Progenitor cell of endocrine pancreas (in vitro differentiated cells): ENCODE data around the gene ZRANB1. TPM values are rescaled to one million over a fixed set of nuclear protein-coding genes. Genes with fewer than 3 reads are reported as not detected.

Experiments
- DNase-seq: peaks from one replicate; pipeline ENCODE4 v3.0.0; 2021; ENCODE audit warnings: low spot score; ENCODE audit not compliant: unreplicated experiment
- H3K27ac Mint-ChIP-seq: 2 replicates; pipeline ENCODE4 v1.8.0; 2021; ENCODE audit warnings: mild to moderate bottlenecking, moderate library complexity, mixed read lengths
- H3K27me3 Mint-ChIP-seq: 2 replicates; pipeline ENCODE4 v1.8.0; 2021; ENCODE audit warnings: mixed read lengths
- H3K36me3 Mint-ChIP-seq: 2 replicates; pipeline ENCODE4 v1.8.0; 2022; ENCODE audit warnings: mixed read lengths; ENCODE audit not compliant: insufficient read depth
- H3K4me1 Mint-ChIP-seq: 2 replicates; pipeline ENCODE4 v1.8.0; 2021; ENCODE audit warnings: low read depth, mixed read lengths
- H3K4me3 Mint-ChIP-seq: 2 replicates; pipeline ENCODE4 v1.8.0; 2021; ENCODE audit warnings: low read depth, mild to moderate bottlenecking, moderate library complexity, mixed read lengths
- H3K9me3 Mint-ChIP-seq: 2 replicates; pipeline ENCODE4 v1.8.0; 2021; ENCODE audit warnings: low read depth, mixed read lengths
- CTCF ChIP-seq: fragments of 200-600 bp; sonication (generic); IDR thresholded peaks from one replicate; pipeline ENCODE4 v1.5.0; 2021; ENCODE audit warnings: antibody characterized with exemption, mild to moderate bottlenecking; ENCODE audit not compliant: unreplicated experiment
- total RNA-seq: library from RNA; stranded (reverse); gene quantifications from 2 replicates; pipeline ENCODE4 v1.2.1, GENCODE V29; 2021

Gene ZRANB1
- total RNA-seq, 1 donor from 2014 or later: 31.1 TPM

- Mint-ChIP-seq H3K36me3 (peaks cover 29% of the 10 kb centered on the region), H3K9me3 (no peaks in the 10 kb centered on the region), H3K4me3 (no peak overlapping the region), H3K27me3 (no peaks in the 10 kb centered on the region), H3K27ac (peak overlapping the region; percentile 43), H3K4me1 (peaks cover 54% of the 10 kb centered on the region)
- DNase-seq: no peak
- no peak for TF ChIP-seq CTCF
These were observed 83.4 kb downstream of the ZRANB1 start for GRCh38 chr10:125025341-125025740.

GRCh38 chr10:125026036-125026931 lies 84.4 kb downstream of the ZRANB1 start:
- Mint-ChIP-seq H3K27ac (no peak overlapping the region), H3K9me3 (no peaks in the 10 kb centered on the region), H3K27me3 (no peaks in the 10 kb centered on the region), H3K36me3 (peaks cover 21% of the 10 kb centered on the region), H3K4me3 (no peak overlapping the region), H3K4me1 (peaks cover 58% of the 10 kb centered on the region)
- no peak for TF ChIP-seq CTCF
- no peak for DNase-seq

DNA sequence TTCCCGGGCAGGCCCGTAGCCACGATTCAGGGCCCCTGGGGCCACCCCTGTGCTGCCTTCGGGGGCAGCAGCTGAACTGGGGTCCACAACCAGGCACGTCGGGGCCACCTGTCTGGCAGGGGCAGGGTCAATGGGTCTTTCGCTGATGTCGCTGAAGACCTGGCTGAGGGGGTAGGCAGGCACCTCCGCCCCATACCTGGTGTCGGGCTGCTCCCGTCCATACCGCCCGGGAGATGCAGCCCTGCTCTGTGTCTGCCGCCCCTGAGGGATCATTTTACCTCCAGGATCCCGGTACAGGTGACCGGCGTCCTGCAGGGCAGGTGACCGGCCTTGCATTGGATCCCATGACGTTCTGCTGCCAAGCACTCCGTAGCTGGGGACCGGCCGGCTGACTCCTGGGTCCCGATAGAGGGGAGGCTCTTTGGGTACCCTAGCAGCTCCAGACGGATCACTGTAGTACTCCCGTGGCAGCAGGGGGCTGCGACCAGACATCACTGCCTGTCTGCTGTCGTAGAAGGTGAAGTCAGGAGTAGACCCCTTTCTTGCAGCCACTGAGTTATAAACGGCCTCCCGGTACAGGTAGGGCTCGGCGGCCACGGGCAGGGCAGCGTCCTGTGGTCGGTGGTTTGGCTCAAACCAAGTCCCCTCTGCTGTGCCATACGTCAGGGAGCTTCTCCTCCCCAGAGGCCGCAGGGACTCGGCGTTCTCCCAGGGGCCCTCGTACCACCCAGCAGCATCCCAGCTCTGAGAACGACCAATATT lies 85.2 kb downstream of the ZRANB1 start:
- DNase-seq: no peak
- Mint-ChIP-seq H3K27ac (no peak overlapping the region), H3K4me3 (no peak overlapping the region), H3K36me3 (peaks cover 17% of the 10 kb centered on the region), H3K4me1 (peaks cover 59% of the 10 kb centered on the region), H3K27me3 (no peaks in the 10 kb centered on the region), H3K9me3 (no peaks in the 10 kb centered on the region)
- TF ChIP-seq CTCF: no peak

DNA sequence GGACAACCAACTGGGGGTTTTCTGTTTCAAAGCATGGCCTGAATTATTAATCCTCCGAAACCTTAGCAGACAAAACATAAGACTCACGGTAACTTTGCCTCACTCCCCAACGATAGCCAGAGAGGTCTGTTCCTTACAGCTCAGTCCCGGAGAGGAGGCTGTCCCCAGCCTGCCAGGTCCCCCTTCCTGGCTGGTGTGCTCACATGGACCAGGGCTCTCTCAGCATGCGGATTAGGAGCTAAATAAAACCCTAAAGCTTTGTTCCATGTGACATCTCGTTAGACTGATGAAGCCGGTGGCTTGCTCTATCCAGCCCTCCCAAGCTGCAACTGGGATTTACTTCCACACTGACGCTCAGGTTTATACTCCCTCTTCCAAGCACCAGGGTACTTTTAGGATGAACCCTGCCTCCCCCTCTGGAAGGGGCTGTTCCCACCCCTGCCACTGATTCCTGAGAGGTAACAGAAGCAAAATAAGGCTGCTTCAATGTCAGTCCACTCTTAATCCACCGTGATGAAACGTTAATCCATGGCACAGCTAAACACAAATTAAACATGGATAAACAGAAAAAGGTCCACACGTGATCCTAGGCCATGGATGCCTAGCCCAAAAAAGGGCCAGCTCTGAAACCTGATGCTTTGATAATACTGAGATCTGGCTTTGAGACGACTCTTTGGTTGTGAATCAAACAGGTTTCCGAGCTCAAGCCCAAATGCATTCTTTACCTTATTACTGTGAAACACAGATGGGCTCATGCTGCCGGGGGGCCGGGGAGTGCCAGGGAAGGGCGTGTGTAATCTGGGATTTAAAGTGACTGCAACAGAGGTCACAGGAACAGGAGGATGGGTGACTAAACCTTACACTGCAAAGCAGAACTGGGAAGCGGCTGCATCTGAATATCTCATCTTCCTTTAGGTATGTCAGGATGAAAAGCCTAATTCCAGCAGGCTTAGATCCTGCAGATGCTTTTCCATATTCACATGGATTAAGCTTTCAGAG lies 86.2 kb downstream of the ZRANB1 start:
- H3K4me1 Mint-ChIP-seq: peaks cover 59% of the 10 kb centered on the region
- no peak for TF ChIP-seq CTCF
- peaks cover 22% of the 10 kb centered on the region for H3K36me3 Mint-ChIP-seq
- H3K27me3 Mint-ChIP-seq: no peaks in the 10 kb centered on the region
- H3K4me3 Mint-ChIP-seq: no peak overlapping the region
- no peak for DNase-seq
- no peaks in the 10 kb centered on the region for H3K9me3 Mint-ChIP-seq
- peak overlapping the region; percentile 6 for H3K27ac Mint-ChIP-seq
